Endothelial cell of umbilical vein (primary cell): Measurements from ENCODE around the gene ZBTB7B. TPM values are rescaled to one million over a fixed set of nuclear protein-coding genes. Genes with fewer than 3 reads are reported as not detected.

Experiments
- BruUV-seq: library from RNA; stranded (reverse); fragments of 400-500 nt; replicated peaks from 2 replicates; lab custom pipeline; 2021; lab: Mats Ljungman, UMichigan
- CTCF ChIA-PET: fragments of 300-600, 350-600 bp; sonication (Branson Sonifier 250); formaldehyde crosslinking; loops from one replicate; lab custom pipeline; 2021; ENCODE audit warnings: antibody characterized with exemption, inconsistent platforms; lab: Charles Lee
- POLR2A ChIA-PET: fragments of 300-600, 350-600 bp; sonication (Branson Sonifier 250); formaldehyde crosslinking; loops from one replicate; lab custom pipeline; 2021; ENCODE audit warnings: antibody characterized with exemption, inconsistent platforms; lab: Charles Lee
- DNase-seq: peaks from one replicate; pipeline ENCODE4 v3.0.0-alpha.2; 2011; ENCODE audit warnings: low read depth, low spot score
- FAIRE-seq: peaks from 2 replicates; lab custom pipeline; 2011; peaks lifted over from hg19 to GRCh38; lab: Jason Lieb, UNC
- H2AFZ ChIP-seq: 2 replicates; pipeline ENCODE4 v1.6.0; 2012; ENCODE audit warnings: low read depth, low read length, control low read depth, inconsistent platforms
- H3K27ac ChIP-seq: 2 replicates; pipeline ENCODE4 v1.5.1; 2011; ENCODE audit warnings: low read depth, mild to moderate bottlenecking, control low read depth, low read length, moderate library complexity; ENCODE audit not compliant: insufficient read depth
- H3K27me3 ChIP-seq, 2 experiments: 2 replicates each; pipeline versions ENCODE4 v1.6.0 to v1.6.1; 2011; ENCODE audit warnings: low read length in 2 of 2, mixed read lengths in 1 of 2; ENCODE audit not compliant: control insufficient read depth in 2 of 2, insufficient read depth in 2 of 2
- H3K36me3 ChIP-seq, 2 experiments: 2 replicates in 1 of 2; 3 replicates in 1 of 2; pipeline ENCODE4 v1.5.1; 2011; ENCODE audit warnings: low read length in 2 of 2, mild to moderate bottlenecking in 1 of 2, moderate library complexity in 1 of 2; ENCODE audit not compliant: control insufficient read depth in 2 of 2, insufficient read depth in 2 of 2; ENCODE audit errors: extremely low read depth in 1 of 2
- H3K4me1 ChIP-seq: 3 replicates; pipeline ENCODE4 v1.5.1; 2011; ENCODE audit warnings: mild to moderate bottlenecking, low read length; ENCODE audit not compliant: control insufficient read depth, insufficient read depth; ENCODE audit errors: extremely low read depth
- H3K4me2 ChIP-seq: 2 replicates; pipeline ENCODE4 v1.6.1; 2011; ENCODE audit warnings: low read length, control low read depth, mixed read lengths; ENCODE audit not compliant: insufficient read depth
- H3K4me3 ChIP-seq, 3 experiments: fragments of 200-600 bp in 1 of 3; sonication (generic), shearing (Covaris generic) in 1 of 3; replicated peaks in 1 of 3; 2 replicates each; pipeline ENCODE4 v1.5.1; 2011 to 2016; ENCODE audit warnings: control low read depth in 3 of 3, low read length in 3 of 3, mild to moderate bottlenecking in 2 of 3, inconsistent platforms in 1 of 3, low read depth in 1 of 3, moderate library complexity in 1 of 3; ENCODE audit not compliant: insufficient read depth in 1 of 3
- H3K79me2 ChIP-seq: 2 replicates; pipeline ENCODE4 v1.6.0; 2012; ENCODE audit warnings: low read length, inconsistent platforms; ENCODE audit not compliant: control insufficient read depth, insufficient read depth
- H3K9ac ChIP-seq: replicated peaks from 2 replicates; pipeline ENCODE3; 2011; ENCODE audit warnings: low read length, control low read depth; ENCODE audit not compliant: insufficient read depth; ENCODE audit errors: extremely low read depth
- H3K9me1 ChIP-seq: replicated peaks from 3 replicates; pipeline ENCODE4 v1.6.0; 2011; ENCODE audit warnings: mild to moderate bottlenecking, low read length; ENCODE audit not compliant: control insufficient read depth, insufficient read depth; ENCODE audit errors: extremely low read depth
- H3K9me3 ChIP-seq: replicated peaks from 2 replicates; pipeline ENCODE4 v1.5.1; 2012; ENCODE audit warnings: low read length, inconsistent platforms; ENCODE audit not compliant: control insufficient read depth, insufficient read depth
- H4K20me1 ChIP-seq: replicated peaks from 2 replicates; pipeline ENCODE3; 2011; ENCODE audit warnings: mild to moderate bottlenecking, low read length; ENCODE audit not compliant: control insufficient read depth, insufficient read depth; ENCODE audit errors: extremely low read depth
- CTCF ChIP-seq, 2 donors: IDR thresholded peaks; 1 replicate in 1 of 2; 2 replicates in 1 of 2; pipeline ENCODE4 v1.5.1; 2011; ENCODE audit warnings: low read length in 2 of 2, mild to moderate bottlenecking in 2 of 2, moderate library complexity in 2 of 2, control low read depth in 1 of 2, inconsistent platforms in 1 of 2, low read depth in 1 of 2; ENCODE audit not compliant: insufficient read depth in 1 of 2; ENCODE audit errors: extremely low read depth in 1 of 2
- EZH2 ChIP-seq: IDR thresholded peaks from 2 replicates; pipeline ENCODE4 v1.6.1; 2012; ENCODE audit warnings: borderline replicate concordance, low read depth, mild to moderate bottlenecking, moderate library complexity, low read length, inconsistent platforms; ENCODE audit not compliant: severe bottlenecking
- FOS ChIP-seq: IDR thresholded peaks from 2 replicates; pipeline ENCODE4 v1.6.1; 2011; ENCODE audit warnings: mild to moderate bottlenecking, low read length, moderate library complexity, borderline replicate concordance; ENCODE audit not compliant: insufficient read depth
- GATA2 ChIP-seq: IDR thresholded peaks from 2 replicates; pipeline ENCODE4 v1.7.0; 2011; ENCODE audit warnings: low read depth, mild to moderate bottlenecking, moderate library complexity, mixed read lengths, low read length; ENCODE audit not compliant: insufficient read length, insufficient read depth
- JUN ChIP-seq: IDR thresholded peaks from 2 replicates; pipeline ENCODE4 v1.6.1; 2011; ENCODE audit warnings: borderline replicate concordance, low read depth; ENCODE audit not compliant: insufficient read length, insufficient read depth
- MAX ChIP-seq: IDR thresholded peaks from 2 replicates; pipeline ENCODE4 v1.6.1; 2011; ENCODE audit not compliant: insufficient read depth, insufficient read length
- MYC ChIP-seq: IDR thresholded peaks from one replicate; pipeline ENCODE4 v1.6.1; 2011; ENCODE audit warnings: mild to moderate bottlenecking, low read depth, low read length
- POLR2A ChIP-seq: IDR thresholded peaks from 2 replicates; pipeline ENCODE4 v1.6.1; 2012; ENCODE audit warnings: low read depth, mild to moderate bottlenecking, control low read depth, low read length
- POLR2AphosphoS5 ChIP-seq: IDR thresholded peaks from 2 replicates; pipeline ENCODE4 v1.6.1; 2012; ENCODE audit warnings: low read depth, mild to moderate bottlenecking, control low read depth, low read length, moderate library complexity; ENCODE audit not compliant: insufficient read depth
- dilution Hi-C: fragments of 300-500 bp; cut with MboI; formaldehyde crosslinking; loops from one replicate; pipeline ENCODE4 v1.15.0; 2019; ENCODE audit warnings: low sequenced_read_pairs; ENCODE audit not compliant: extremely low pct_ligation_motif_present
- intact Hi-C: fragments of 100-400 bp; cut with micrococcal nuclease; formaldehyde crosslinking; loops from one replicate; pipeline ENCODE4 v1.10.0; 2022
- polyA plus RNA-seq, 4 experiments: library from polyadenylated mRNA; depleted of rRNA in 3 of 4; stranded (reverse) in 3 of 4; unstranded in 1 of 4; fragments of >200 nt; gene quantifications; 2 replicates each; pipeline versions ENCODE4 v1.2.1 to v1.2.3, GENCODE V29; 2011 to 2012; ENCODE audit warnings: missing spikeins in 1 of 4
- total RNA-seq: library from RNA; stranded (reverse); gene quantifications from 2 replicates; pipeline ENCODE4 v1.2.3, GENCODE V29; 2021

The ZBTB7B gene
- total and polyA plus RNA-seq, 2 donors (not counting 3 experiments of a cell fraction or from before 2014, with no cell fraction given) = 20.0 to 26.2 TPM

GRCh38 chr1:154954541-154954940 lies 48.1 kb upstream of the ZBTB7B start:
- FAIRE-seq = no peak

More at GRCh38 chr1:154954541-154954940, 48.1 kb upstream of the ZBTB7B start:
- Histone ChIP-seq H3K4me2 (no peak overlapping the region), H3K36me3 (peaks cover 0 to 18% of the 10 kb centered on the region in 2 experiments), H3K9me1 (no peaks in the 10 kb centered on the region), H4K20me1 (no peaks in the 10 kb centered on the region), H3K9ac (no peak overlapping the region), H3K4me3 (no peak overlapping the region), H3K4me1 (peaks cover 19% of the 10 kb centered on the region), H3K27me3 (no peaks in the 10 kb centered on the region), H3K27ac (no peak overlapping the region), H2AFZ (no peak overlapping the region), H3K9me3 (no peaks in the 10 kb centered on the region), H3K79me2 (no peaks in the 10 kb centered on the region)
- intact Hi-C loops (loop anchor here (2.0 kb wide), 2 partner anchors 18 kb away; partner anchors contain the start of gene PMVK), dilution Hi-C loops (no loop called here)
- no peak for DNase-seq
- ChIA-PET CTCF (interaction anchor here (1.5 to 2.6 kb wide), 8 partner anchors 18 to 395 kb away, joined by 4 to 33 read pairs (median 9); partner anchors contain the start of gene LENEP), POLR2A (no interaction called here)
- TF ChIP-seq JUN (no peak), EZH2 (no peak), MYC (no peak), MAX (no peak), FOS (no peak), POLR2A (no peak), POLR2AphosphoS5 (no peak), GATA2 (no peak), CTCF (IDR thresholded peaks at IDR 0.05; ENCODE audit: extremely low read depth in 1 of 2, insufficient read depth in 1 of 2, low read depth in 1 of 2, low read length in 2 of 2) (no peak)
- BruUV-seq = no TSS peak
